Mesenchymal stem cell (in vitro differentiated cells and primary cell): ENCODE results near the gene CUEDC1.
A peak's percentile ranks its signal among the peaks of the same experiment; 100 is the strongest.

Source experiments
- DNase-seq: peaks from one replicate; pipeline ENCODE4 v3.0.0-alpha.2; 2013
- H2AFZ ChIP-seq: one replicate; pipeline ENCODE4 v1.6.1; 2013; ENCODE audit warnings: low read depth, mild to moderate bottlenecking, control low read depth, inconsistent platforms, low read length, moderate library complexity
- H2AK5ac ChIP-seq: 2 replicates; pipeline ENCODE4 v1.6.1; 2013; ENCODE audit warnings: low read length, moderate library complexity, mild to moderate bottlenecking, inconsistent platforms; ENCODE audit not compliant: severe bottlenecking
- H2BK120ac ChIP-seq: one replicate; pipeline ENCODE4 v1.6.1; 2013; ENCODE audit warnings: low read depth, mild to moderate bottlenecking, inconsistent platforms, low read length, moderate library complexity
- H2BK12ac ChIP-seq, 2 experiments: one replicate each; pipeline ENCODE4 v1.6.1; 2013; ENCODE audit warnings: inconsistent platforms in 2 of 2, low read length in 2 of 2, mild to moderate bottlenecking in 2 of 2, moderate library complexity in 2 of 2, control low read depth in 1 of 2
- H2BK15ac ChIP-seq: one replicate; pipeline ENCODE4 v1.6.1; 2013; ENCODE audit warnings: mild to moderate bottlenecking, low read depth, inconsistent platforms; ENCODE audit not compliant: poor library complexity, severe bottlenecking
- H2BK5ac ChIP-seq: 2 replicates; pipeline ENCODE4 v1.6.1; 2013; ENCODE audit warnings: low read depth, mild to moderate bottlenecking, low read length, control low read depth, inconsistent platforms; ENCODE audit not compliant: poor library complexity, severe bottlenecking
- H3K14ac ChIP-seq, 2 experiments: one replicate each; pipeline ENCODE4 v1.6.1; 2013; ENCODE audit warnings: inconsistent platforms in 2 of 2, low read length in 2 of 2, control low read depth in 1 of 2, mild to moderate bottlenecking in 1 of 2, moderate library complexity in 1 of 2
- H3K18ac ChIP-seq, 2 experiments: one replicate each; pipeline ENCODE4 v1.6.1; 2013; ENCODE audit warnings: inconsistent platforms in 2 of 2, low read length in 2 of 2, control low read depth in 1 of 2, low read depth in 1 of 2, mild to moderate bottlenecking in 1 of 2
- H3K23ac ChIP-seq, 2 experiments: one replicate each; pipeline ENCODE4 v1.6.1; 2013; ENCODE audit warnings: inconsistent platforms in 2 of 2, low read length in 2 of 2, mild to moderate bottlenecking in 2 of 2, moderate library complexity in 2 of 2, control low read depth in 1 of 2
- H3K27ac ChIP-seq: 2 replicates; pipeline ENCODE4 v1.5.1; 2013; ENCODE audit warnings: mild to moderate bottlenecking, moderate library complexity, low read length, control low read depth, inconsistent platforms; ENCODE audit not compliant: poor library complexity, severe bottlenecking
- H3K27me3 ChIP-seq, 2 experiments: 2 replicates each; pipeline versions ENCODE4 v1.6.1 to v1.7.0; 2013; ENCODE audit warnings: low read length in 2 of 2, mild to moderate bottlenecking in 2 of 2, moderate library complexity in 2 of 2, control low read depth in 1 of 2, inconsistent platforms in 1 of 2; ENCODE audit not compliant: control insufficient read depth in 1 of 2, insufficient read depth in 1 of 2
- H3K36me3 ChIP-seq, 2 experiments: 2 replicates each; pipeline versions ENCODE4 v1.6.1 to v1.7.0; 2013; ENCODE audit warnings: low read length in 2 of 2, control low read depth in 1 of 2, inconsistent platforms in 1 of 2, low read depth in 1 of 2, mild to moderate bottlenecking in 1 of 2; ENCODE audit not compliant: insufficient read depth in 2 of 2, control insufficient read depth in 1 of 2
- H3K4ac ChIP-seq, 2 experiments: one replicate each; pipeline ENCODE4 v1.6.1; 2013; ENCODE audit warnings: inconsistent platforms in 2 of 2, low read length in 2 of 2, mild to moderate bottlenecking in 2 of 2, moderate library complexity in 2 of 2, control low read depth in 1 of 2, low read depth in 1 of 2
- H3K4me1 ChIP-seq: 2 replicates; pipeline ENCODE4 v1.6.1; 2013; ENCODE audit warnings: low read depth, low read length, control low read depth; ENCODE audit not compliant: control insufficient read depth, insufficient read depth
- H3K4me2 ChIP-seq: 2 replicates; pipeline ENCODE4 v1.6.1; 2013; ENCODE audit warnings: low read length, mild to moderate bottlenecking, inconsistent platforms; ENCODE audit not compliant: poor library complexity, severe bottlenecking
- H3K4me3 ChIP-seq, 2 experiments: 2 replicates each; pipeline versions ENCODE4 v1.5.1 to v1.7.0; 2013; ENCODE audit warnings: low read length in 2 of 2, mild to moderate bottlenecking in 2 of 2, control low read depth in 1 of 2, low read depth in 1 of 2; ENCODE audit not compliant: insufficient read depth in 1 of 2
- H3K79me1 ChIP-seq: replicated peaks from 2 replicates; pipeline ENCODE4 v1.6.1; 2013; ENCODE audit warnings: mild to moderate bottlenecking, control low read depth, low read length, inconsistent platforms; ENCODE audit not compliant: poor library complexity, severe bottlenecking
- H3K9ac ChIP-seq: 2 replicates; pipeline ENCODE4 v1.7.0; 2013; ENCODE audit warnings: mild to moderate bottlenecking, low read length, moderate library complexity
- H3K9me3 ChIP-seq: 2 replicates; pipeline ENCODE4 v1.7.0; 2013; ENCODE audit warnings: mild to moderate bottlenecking, low read length; ENCODE audit not compliant: control insufficient read depth
- H4K8ac ChIP-seq: one replicate; pipeline ENCODE4 v1.6.1; 2013; ENCODE audit warnings: inconsistent platforms, mild to moderate bottlenecking, low read length, moderate library complexity
- H4K91ac ChIP-seq: one replicate; pipeline ENCODE4 v1.6.1; 2013; ENCODE audit warnings: mild to moderate bottlenecking, low read length, inconsistent platforms
- WGBS: methylation state at CpG from one replicate; pipeline ENCODE4 v1.1.7; 2013; ENCODE audit warnings: mixed read lengths; 5-methylcytosine and 5-hydroxymethylcytosine counted together

CUEDC1 gene

DNA sequence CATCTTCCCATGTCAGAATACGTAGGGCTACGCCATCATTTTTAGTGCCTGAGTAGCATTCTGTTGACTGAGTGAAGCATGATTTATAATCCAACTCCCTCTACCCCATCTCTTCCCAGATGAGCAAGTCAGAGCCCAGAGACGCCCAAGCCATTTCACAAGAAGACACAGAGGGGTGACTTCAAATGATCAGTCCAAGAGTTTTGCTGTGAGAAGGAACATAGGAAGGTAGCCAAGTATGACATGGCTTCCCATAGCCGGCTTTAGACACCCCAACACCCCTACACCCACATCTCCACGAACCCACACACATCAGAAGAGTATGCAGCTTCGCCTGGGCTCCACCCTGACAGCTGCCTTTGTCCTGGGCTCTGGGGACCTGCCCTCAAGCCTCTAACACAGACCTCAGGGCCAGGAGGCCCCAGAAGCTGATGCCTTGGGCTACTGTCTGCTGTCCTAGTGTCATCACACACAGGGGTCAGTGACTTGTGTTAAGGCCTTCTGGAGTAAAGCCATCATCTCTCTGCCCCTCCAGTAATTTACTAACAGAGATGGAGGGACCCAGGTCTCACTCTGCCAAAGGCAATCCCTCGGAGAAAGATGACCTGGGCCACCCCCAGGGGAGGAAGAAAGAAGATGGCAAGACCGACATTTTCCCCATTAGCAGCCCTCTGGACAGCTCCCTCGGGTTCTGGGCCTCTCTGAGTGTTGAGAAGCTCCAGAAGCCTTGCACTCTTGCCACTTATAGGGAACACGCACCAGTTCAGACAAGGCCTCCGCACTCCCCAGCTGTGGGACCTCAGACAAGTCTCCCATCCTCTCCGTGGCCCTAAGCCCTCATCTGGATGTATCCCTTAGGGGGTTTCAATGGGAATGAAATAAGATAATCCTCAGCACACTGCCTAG is 66.6 kb downstream of the CUEDC1 start:
- no peak overlapping the region for H2BK5ac ChIP-seq
- no peak overlapping the region for H3K4me2 ChIP-seq
- no peak overlapping the region for H3K27ac ChIP-seq
- H3K23ac ChIP-seq = no peak overlapping the region
- peaks cover 42% of the 10 kb centered on the region for H3K4me1 ChIP-seq
- no peak overlapping the region for H4K8ac ChIP-seq
- peak overlapping the region in 1 of 2 experiments; percentile 8 for H3K4me3 ChIP-seq
- peak overlapping the region; percentile 33 for H2AK5ac ChIP-seq
- H2BK12ac ChIP-seq = no peak overlapping the region
- 83% methylated on average over 12 of the region's 12 CpGs for WGBS
- no peak overlapping the region for H2BK15ac ChIP-seq
- no peak overlapping the region for H3K9ac ChIP-seq
- H3K9me3 ChIP-seq = no peaks in the 10 kb centered on the region
- H3K18ac ChIP-seq = no peak overlapping the region
- H2BK120ac ChIP-seq = no peak overlapping the region
- H3K27me3 ChIP-seq = no peaks in the 10 kb centered on the region
- H3K36me3 ChIP-seq = peaks cover 21 to 24% of the 10 kb centered on the region in 2 experiments
- DNase-seq = no peak
- H3K4ac ChIP-seq = peak overlapping the region in 1 of 2 experiments; percentile 24
- H3K14ac ChIP-seq = no peak overlapping the region
- no peak overlapping the region for H2AFZ ChIP-seq
- H3K79me1 ChIP-seq = peaks cover 44% of the 10 kb centered on the region
- peak overlapping the region; percentile 40 for H4K91ac ChIP-seq

DNA sequence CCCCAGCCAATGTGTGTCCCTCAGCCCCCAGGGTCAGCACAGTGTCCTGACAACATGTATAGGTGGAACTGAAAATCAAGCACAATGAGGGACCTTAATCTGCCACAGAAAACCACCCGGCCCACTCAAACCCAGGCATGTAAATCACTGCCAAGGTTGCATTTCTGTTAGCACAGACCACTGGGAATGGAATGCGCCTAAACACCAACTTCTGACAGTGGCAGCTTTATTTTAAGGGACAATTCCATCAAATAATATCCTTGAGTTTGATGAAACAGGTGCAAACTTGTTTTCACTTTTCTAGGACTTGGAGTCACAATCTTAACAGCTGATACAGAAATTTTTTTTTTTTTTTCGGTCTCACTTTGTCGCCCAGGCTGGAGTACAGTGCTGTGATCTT is 68.1 kb downstream of the CUEDC1 start:
- Histone ChIP-seq H3K18ac (no peak overlapping the region), H3K4me3 (no peak overlapping the region), H3K27me3 (no peaks in the 10 kb centered on the region), H4K91ac (no peak overlapping the region), H2AK5ac (peak overlapping the region; percentile 78), H3K14ac (no peak overlapping the region), H3K79me1 (peaks cover 48% of the 10 kb centered on the region), H4K8ac (no peak overlapping the region), H2BK12ac (no peak overlapping the region), H3K9me3 (no peaks in the 10 kb centered on the region), H3K27ac (no peak overlapping the region), H3K4me2 (no peak overlapping the region), H3K4ac (no peak overlapping the region), H2BK5ac (no peak overlapping the region), H3K36me3 (peaks cover 29 to 33% of the 10 kb centered on the region in 2 experiments), H3K4me1 (peaks cover 34% of the 10 kb centered on the region), H3K9ac (no peak overlapping the region), H3K23ac (no peak overlapping the region), H2AFZ (no peak overlapping the region), H2BK15ac (no peak overlapping the region), H2BK120ac (no peak overlapping the region)
- no peak for DNase-seq
- 90% methylated on average over 4 of the region's 4 CpGs for WGBS

- H2BK120ac ChIP-seq = no peak overlapping the region
- no peak overlapping the region for H2BK5ac ChIP-seq
- no peaks in the 10 kb centered on the region for H3K27me3 ChIP-seq
- H3K4ac ChIP-seq = peak overlapping the region in 1 of 2 experiments; percentile 3
- H2BK12ac ChIP-seq = no peak overlapping the region
- no peak overlapping the region for H3K23ac ChIP-seq
- H3K36me3 ChIP-seq = peaks cover 24 to 33% of the 10 kb centered on the region in 2 experiments
- DNase-seq = no peak
- peak overlapping the region; percentile 49 for H2AK5ac ChIP-seq
- H4K91ac ChIP-seq = no peak overlapping the region
- H3K79me1 ChIP-seq = peaks cover 40% of the 10 kb centered on the region
- H4K8ac ChIP-seq = no peak overlapping the region
- H3K9ac ChIP-seq = no peak overlapping the region
- H3K18ac ChIP-seq = peak overlapping the region in 1 of 2 experiments; percentile 30
- H3K4me1 ChIP-seq = peaks cover 42% of the 10 kb centered on the region
- H3K4me2 ChIP-seq = no peak overlapping the region
- no peak overlapping the region for H3K14ac ChIP-seq
- H2BK15ac ChIP-seq = no peak overlapping the region
- H3K4me3 ChIP-seq = no peak overlapping the region
- H2AFZ ChIP-seq = no peak overlapping the region
- WGBS = 82% methylated on average over 3 of the region's 4 CpGs
- no peaks in the 10 kb centered on the region for H3K9me3 ChIP-seq
- H3K27ac ChIP-seq = no peak overlapping the region
Measured at GRCh38 chr17:57886020-57886419, 69.2 kb downstream of the CUEDC1 start.

GRCh38 chr17:57885148-57885915 is 69.9 kb downstream of the CUEDC1 start:
- 97% methylated on average over 64 of the region's 67 CpGs for WGBS
- no peak overlapping the region for H3K27ac ChIP-seq

More at GRCh38 chr17:57885148-57885915, 69.9 kb downstream of the CUEDC1 start:
- Histone ChIP-seq H3K4me2 (no peak overlapping the region), H2BK15ac (no peak overlapping the region), H3K14ac (no peak overlapping the region), H3K4me1 (peaks cover 42% of the 10 kb centered on the region), H3K9me3 (no peaks in the 10 kb centered on the region), H2BK5ac (no peak overlapping the region), H2BK120ac (no peak overlapping the region), H4K91ac (peak overlapping the region; percentile 45), H3K79me1 (peaks cover 41% of the 10 kb centered on the region), H3K23ac (no peak overlapping the region), H3K18ac (no peak overlapping the region), H3K4ac (no peak overlapping the region), H3K4me3 (no peak overlapping the region), H2AK5ac (no peak overlapping the region), H4K8ac (no peak overlapping the region), H3K9ac (no peak overlapping the region), H2BK12ac (no peak overlapping the region), H3K36me3 (peaks cover 24 to 33% of the 10 kb centered on the region in 2 experiments), H3K27me3 (no peaks in the 10 kb centered on the region), H2AFZ (no peak overlapping the region)
- no peak for DNase-seq
